HG03060 (cell line): ENCODE results near the gene FLVCR1.
"Not testable (repeated sequence)": the region's sequence is repeated elsewhere in the genome, so short reads cannot be mapped to it uniquely, and the experiment has no call there.

Experiments
- ATAC-seq: cut with Tn5 transposase; IDR thresholded peaks from one replicate; pipeline ENCODE4 v1.9.1; 2021; ENCODE audit warnings: low read depth, moderate number of reproducible peaks; ENCODE audit not compliant: unreplicated experiment

FLVCR1 gene

GRCh38 chr1:212914110-212914509, 56.0 kb downstream of the FLVCR1 start:
- ATAC-seq = not testable (repeated sequence)

DNA sequence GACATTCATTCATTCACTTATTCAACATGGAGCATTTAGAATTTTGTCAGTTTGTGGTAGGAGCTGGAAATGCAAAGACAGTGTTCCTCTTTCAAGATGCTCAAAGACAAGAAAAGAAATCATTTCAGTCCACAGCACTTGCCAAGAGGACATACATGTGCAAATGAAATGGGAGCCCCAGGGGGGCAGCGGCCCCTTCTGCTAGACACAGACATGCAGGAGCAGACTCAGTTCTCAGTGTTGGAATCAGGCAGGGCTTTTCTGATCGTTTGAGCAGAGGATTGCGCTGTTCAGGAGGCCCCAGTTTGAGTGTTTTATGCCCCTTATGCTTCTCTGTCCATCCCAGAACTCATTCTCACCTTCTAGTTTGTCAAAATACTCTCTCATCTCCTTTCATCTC, 56.7 kb downstream of the FLVCR1 start:
- ATAC-seq = no peak

DNA sequence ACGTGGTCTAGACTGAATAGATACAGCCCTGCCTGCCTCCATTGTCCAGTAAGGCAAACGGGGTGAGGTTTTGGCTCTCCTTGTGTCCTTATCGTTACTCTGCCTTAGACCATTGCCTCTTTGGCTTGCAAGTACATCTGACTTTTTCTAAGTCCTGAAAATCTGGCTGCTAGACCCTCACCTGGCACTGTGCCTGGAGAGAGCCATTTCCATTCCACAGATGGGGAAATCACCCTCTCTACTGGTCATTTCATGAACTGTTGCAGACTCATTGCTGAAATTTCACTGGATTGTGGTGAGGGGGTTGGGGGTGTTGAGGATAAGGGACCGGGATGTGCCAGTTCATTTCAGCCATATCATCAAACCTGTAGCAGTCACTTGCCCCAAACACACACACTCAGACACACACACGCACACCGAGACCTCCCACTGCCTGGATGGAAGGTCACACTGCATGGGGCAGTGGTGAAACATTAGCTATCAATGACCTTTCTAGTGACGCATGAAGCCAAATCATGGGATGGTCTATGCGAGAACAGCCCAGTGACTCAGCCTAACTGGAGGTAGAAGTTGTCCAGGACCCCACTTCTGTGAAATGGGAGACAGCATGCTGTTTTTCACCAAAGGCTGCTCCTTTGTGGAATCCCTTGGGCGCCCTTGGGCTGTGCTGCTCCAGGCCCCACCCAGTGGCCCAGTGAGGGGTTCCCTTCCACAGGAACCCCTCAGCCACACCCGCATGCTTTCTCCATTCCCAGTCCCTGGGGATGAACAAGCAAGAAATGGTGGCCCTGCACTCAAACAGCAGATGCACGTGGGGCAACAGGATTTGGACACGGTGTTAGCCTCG, 57.4 kb downstream of the FLVCR1 start:
- ATAC-seq = no peak

DNA sequence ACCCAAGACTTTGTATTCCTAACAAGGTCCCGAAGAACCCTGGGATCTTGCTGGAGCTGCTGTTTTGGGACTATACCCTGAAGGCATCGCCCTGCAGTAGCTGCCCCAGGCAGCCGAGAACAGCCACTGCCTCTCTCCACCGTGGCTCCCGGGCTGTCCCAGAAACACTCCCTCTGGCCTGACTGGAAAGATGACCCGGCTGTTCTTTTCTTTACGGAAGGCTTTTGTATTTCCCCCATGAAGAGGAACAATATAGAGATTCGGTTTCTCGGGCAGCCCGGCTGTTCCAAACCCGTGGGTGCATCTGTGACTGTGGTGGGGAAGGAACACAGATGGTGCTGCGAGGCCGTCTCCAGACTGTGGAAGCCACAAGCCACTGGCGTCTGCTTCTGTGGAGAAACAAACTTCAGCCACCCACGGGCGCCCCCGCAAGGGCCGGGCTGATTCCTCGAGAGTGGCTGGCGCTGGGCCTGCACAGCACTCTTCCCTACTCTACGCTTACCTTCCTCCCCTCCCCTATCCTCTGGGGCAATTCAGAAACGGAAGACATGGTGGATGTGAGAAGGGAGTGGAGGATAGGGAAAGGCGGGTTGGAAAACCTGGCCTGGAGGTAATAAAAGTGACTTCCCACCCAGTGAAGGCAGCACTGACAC, 58.5 kb downstream of the FLVCR1 start:
- no peak for ATAC-seq

DNA sequence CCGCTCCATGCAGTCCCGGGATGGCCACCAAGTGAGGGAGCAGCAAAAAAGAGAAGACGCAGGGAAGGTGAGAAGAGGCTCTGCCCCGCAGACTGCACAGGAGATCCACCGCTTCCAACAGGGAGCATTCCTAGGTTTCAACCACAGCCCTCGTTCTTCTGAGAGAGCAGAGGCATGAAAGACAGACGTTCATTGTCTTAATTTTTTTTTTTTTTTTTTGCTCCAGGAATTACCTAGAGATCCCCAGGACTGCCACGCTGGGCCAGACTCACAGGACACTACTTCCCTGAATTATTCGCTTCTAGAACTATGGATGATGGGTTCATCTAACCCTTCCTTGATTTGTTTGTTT, 59.0 kb downstream of the FLVCR1 start:
- no peak for ATAC-seq

- no peak for ATAC-seq
Observed at GRCh38 chr1:212917858-212918257, 59.8 kb downstream of the FLVCR1 start.

DNA sequence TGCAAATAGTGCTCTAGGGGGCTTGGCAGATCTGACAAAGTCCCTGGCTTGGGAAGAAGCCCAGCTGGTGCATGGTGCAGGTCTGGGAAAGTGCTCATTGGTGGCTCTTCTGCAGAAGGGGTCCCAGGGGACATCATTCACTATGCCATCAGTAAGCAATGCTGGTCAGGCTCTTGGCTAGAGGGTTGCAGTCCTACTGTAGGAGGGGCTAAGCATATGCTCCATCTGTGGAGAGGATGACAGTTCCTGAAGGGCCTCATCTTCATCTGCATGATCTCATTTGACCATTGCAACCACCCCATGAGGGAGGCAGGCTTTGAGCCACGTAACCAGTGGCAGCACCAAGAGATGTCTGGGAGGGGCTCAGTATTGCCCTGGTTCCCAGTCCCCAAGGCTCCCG, 60.7 kb downstream of the FLVCR1 start:
- no peak for ATAC-seq

- ATAC-seq = no peak
Observed at GRCh38 chr1:212920246-212920645, 62.2 kb downstream of the FLVCR1 start.

GRCh38 chr1:212920896-212921295, 62.8 kb downstream of the FLVCR1 start:
- ATAC-seq = no peak

DNA sequence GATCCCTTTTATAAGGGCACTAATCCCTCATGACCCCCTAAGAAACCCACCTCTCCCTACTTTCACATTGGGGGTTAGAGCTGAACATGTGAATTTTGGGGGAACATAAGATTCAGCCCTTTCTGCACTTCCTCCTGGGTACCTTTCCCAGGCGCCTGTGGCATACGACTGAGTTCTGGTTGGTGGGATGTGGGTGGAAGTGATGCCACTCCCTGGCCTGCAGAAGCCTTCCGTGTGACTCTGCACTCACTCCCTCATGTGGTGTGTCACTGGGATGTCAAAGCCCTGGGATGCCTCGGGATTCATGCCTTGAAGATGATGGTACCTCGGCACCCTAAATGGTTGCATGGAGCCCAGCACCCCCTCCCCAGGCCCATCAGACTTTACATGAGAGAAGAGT, 63.9 kb downstream of the FLVCR1 start:
- ATAC-seq = no peak

GRCh38 chr1:212926372-212926771, 68.3 kb downstream of the FLVCR1 start:
- ATAC-seq = no peak

DNA sequence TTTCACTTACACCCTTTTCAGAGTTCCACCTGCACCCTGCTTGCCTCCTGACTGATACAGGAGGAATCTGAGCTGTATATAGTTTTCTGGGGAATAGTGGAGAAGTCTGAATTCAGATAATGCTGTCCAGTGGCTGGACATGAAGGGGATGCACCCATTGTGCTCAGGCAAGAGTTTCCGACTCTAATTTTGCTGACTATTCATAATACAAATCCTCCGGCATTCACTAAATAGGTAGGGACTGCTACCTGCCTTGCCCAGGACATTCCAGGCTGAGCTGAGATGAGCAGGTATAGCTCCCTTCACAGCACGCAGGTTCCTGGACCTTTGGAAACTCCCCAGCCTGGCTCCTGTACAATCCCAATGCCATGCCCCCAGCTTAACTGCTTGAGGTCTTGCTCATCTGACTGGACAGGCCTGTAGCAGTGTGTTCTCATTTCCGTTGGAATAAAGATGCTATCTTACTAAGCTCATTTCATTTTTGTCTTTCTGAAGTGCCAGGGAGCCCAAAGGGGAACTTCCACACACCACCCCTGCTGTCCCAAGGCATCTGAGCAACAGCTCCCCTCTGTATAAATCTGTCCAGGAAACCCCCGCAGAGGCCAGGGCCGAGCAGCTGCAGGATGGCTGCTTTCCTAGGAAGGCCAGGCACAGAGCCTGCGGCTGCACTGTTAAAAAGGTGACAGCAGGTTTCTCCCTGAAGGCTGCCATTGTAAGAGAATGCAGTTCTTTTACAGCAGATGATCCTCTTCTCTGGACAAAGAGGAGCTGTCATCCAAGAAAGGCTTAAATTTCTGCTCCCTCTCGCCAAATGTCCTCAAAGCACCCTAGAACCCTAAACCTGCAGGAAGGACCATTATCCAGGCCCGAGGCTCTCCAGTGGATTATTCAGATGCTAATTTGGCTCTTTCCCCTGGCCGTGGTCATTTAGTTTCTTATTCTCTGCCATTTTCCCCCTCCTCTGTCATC, 70.5 kb downstream of the FLVCR1 start:
- no peak for ATAC-seq

- ATAC-seq = peak; percentile 67
Observed at GRCh38 chr1:212930986-212931678, 73.1 kb downstream of the FLVCR1 start.

- ATAC-seq = no peak
Observed at GRCh38 chr1:212933815-212934471, 75.9 kb downstream of the FLVCR1 start.

DNA sequence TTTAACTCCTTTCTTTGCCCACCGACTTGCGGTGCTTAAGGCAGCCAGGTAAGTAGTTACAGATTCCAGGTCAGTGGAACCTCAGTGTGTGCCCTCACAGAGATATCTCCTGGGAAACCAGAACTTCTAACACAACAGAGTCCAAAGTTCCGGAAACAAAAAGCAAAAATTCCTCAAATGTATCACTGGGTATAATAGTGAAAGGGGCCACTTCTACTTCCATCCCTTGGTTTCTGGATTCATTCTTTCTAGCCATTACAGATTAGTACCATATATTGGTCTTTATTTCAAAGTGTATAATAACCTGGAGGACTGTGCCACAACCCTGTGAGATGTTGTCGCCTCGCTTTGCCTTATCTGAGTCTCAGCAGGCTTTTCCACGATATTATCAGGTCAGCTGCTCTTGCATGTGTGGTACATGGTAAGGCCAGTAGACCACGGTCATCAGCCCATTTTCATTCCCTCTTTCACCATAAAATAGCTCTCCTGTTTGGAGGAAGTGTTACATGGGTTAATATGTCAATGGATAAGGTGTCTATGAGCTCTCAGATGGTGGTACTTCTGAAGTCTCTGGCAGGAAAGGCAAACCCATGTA, 77.4 kb downstream of the FLVCR1 start:
- no peak for ATAC-seq

- ATAC-seq = no peak
Observed at GRCh38 chr1:212937034-212937433, 79.0 kb downstream of the FLVCR1 start.

- no peak for ATAC-seq
Observed at GRCh38 chr1:212938846-212939245, 80.8 kb downstream of the FLVCR1 start.

DNA sequence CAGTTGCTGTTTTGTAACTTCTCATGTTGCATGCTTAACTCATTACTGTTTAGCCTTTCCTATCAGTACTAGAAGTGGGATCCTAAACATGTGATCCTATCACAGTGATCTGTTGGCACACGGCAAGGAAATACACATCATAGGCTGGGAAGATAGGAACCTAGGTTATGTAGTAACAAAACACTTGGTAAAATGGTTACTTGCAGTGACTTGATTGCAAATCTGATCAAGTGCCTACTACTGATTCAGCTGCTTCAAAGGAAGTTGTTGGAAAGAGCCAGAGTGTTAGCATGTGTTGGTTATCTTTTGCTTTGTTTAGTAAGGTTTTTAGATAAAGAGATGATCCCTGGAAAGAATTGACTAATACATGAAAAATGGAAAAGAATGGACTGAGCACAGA, 83.4 kb downstream of the FLVCR1 start:
- ATAC-seq = no peak

DNA sequence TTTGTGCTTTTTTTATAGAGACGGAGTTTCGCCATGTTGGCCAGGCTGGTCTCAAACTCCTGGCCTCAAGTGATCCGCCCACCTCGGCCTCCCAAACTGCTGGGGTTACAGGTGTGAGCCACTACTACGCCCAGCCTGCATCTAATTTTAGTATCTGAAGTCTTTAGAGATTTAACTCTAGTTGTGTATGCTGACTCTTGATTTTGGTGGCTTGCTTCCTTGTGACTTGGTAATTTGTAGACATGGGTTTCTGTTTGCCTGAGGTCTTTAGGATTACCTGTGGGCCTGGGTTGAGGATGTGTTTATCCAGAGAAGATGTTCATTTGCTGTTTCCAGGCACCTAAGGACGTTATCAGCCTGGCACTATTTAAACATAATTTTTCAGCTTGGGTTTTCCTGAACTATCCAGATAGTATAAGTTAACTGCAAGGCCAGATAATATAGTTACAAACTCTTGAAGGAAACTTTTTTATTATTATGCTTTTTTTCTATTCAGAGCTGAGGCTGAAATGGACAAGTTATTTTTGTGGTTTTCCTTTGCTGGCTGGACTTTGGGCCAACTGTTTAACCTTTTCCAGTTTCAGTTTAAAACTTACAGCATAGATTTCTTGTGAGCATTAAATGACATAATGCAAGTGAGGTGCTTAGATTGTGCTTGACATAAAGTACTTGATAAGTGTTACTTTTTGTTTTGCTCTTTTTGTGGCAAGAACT, 84.8 kb downstream of the FLVCR1 start:
- ATAC-seq = no peak
